ENCODE data around the gene FARS2. TPM values are rescaled to one million over a fixed set of nuclear protein-coding genes. Genes with fewer than 3 reads are reported as not detected.

FARS2 gene
- polyA plus RNA-seq, 3 donors, result 12.2 to 21.6 (median 17.7) TPM

DNA sequence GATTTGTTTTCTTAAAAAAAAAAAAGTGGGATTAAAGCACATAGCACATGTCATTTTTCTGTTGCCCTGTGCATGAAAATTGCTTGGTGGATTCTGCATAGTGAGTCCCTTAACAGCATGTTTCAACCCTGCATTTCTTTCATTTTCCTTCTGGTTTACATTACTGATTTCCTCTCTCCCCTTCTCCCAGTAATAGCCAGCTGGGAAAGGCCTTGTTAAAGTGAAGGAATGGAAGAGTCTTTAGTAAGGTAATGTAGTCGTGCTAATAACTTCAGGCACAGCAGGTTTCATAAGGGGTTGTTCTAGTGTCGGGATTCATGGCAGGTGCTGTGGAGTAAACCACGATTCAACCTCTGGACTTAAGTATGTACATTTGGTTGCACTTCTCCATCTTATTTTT is 202.4 kb downstream of the FARS2 start:
- no peak overlapping the region for H3K4me3 ChIP-seq (replicated peaks in 1 of 3; ENCODE audit: low read depth in 2 of 3, low read length in 3 of 3)
- H4K20me1 ChIP-seq (ENCODE audit: insufficient read depth, low read length), result no peaks in the 10 kb centered on the region
- WGBS (ENCODE audit: insufficient coverage), result no CpG with 5 or more reads among the region's 3 CpGs
- no peak overlapping the region for H3K4me3 Mint-ChIP-seq
- H2AFZ ChIP-seq (ENCODE audit: insufficient read depth, low read depth, low read length, poor library complexity, severe bottlenecking), result no peak overlapping the region
- no peaks in the 10 kb centered on the region for H3K27me3 Mint-ChIP-seq (ENCODE audit: low read depth in 3 of 3)
- TF ChIP-seq, protein P1, sequence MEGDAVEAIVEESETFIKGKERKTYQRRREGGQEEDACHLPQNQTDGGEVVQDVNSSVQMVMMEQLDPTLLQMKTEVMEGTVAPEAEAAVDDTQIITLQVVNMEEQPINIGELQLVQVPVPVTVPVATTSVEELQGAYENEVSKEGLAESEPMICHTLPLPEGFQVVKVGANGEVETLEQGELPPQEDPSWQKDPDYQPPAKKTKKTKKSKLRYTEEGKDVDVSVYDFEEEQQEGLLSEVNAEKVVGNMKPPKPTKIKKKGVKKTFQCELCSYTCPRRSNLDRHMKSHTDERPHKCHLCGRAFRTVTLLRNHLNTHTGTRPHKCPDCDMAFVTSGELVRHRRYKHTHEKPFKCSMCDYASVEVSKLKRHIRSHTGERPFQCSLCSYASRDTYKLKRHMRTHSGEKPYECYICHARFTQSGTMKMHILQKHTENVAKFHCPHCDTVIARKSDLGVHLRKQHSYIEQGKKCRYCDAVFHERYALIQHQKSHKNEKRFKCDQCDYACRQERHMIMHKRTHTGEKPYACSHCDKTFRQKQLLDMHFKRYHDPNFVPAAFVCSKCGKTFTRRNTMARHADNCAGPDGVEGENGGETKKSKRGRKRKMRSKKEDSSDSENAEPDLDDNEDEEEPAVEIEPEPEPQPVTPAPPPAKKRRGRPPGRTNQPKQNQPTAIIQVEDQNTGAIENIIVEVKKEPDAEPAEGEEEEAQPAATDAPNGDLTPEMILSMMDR (IDR thresholded peaks at IDR 0.05), result no peak
- DNase-seq, result no peak
- peaks cover 0 to 3% (median 0%) of the 10 kb centered on the region in 7 donors for H3K9me3 Mint-ChIP-seq
- H3K27me3 ChIP-seq (ENCODE audit: control insufficient read depth in 2 of 2, insufficient read depth in 2 of 2, low read length in 2 of 2), result no peaks in the 10 kb centered on the region
- H3K79me2 ChIP-seq (ENCODE audit: insufficient read depth, low read length), result no peaks in the 10 kb centered on the region
- H3K4me2 ChIP-seq (replicated peaks; ENCODE audit: extremely low read depth, low read length, poor library complexity, severe bottlenecking), result no peak overlapping the region
- peaks cover 0 to 3% of the 10 kb centered on the region in 2 donors for H3K36me3 Mint-ChIP-seq
- no peaks in the 10 kb centered on the region for H3K36me3 ChIP-seq (replicated peaks in 1 of 2; ENCODE audit: control insufficient read depth in 1 of 2, insufficient read depth in 2 of 2, low read length in 2 of 2)
- no peak overlapping the region for H3K27ac Mint-ChIP-seq
- H3K4me1 Mint-ChIP-seq, result peaks cover 3% of the 10 kb centered on the region
- H3K27ac ChIP-seq (ENCODE audit: low read depth in 1 of 2, low read length in 2 of 2), result no peak overlapping the region
- no peaks in the 10 kb centered on the region for H3K4me1 ChIP-seq (ENCODE audit: control insufficient read depth in 1 of 2, insufficient read depth in 2 of 2, low read length in 2 of 2)
- H3K9me3 ChIP-seq (replicated peaks in 1 of 2; ENCODE audit: control insufficient read depth in 1 of 2, insufficient read depth in 1 of 2, low read length in 2 of 2), result no peaks in the 10 kb centered on the region
- no peak overlapping the region for H3K9ac ChIP-seq (ENCODE audit: insufficient read depth, low read length, poor library complexity, severe bottlenecking)
- intact Hi-C loops (cut with micrococcal nuclease), result loop anchor here in 1 of 2 donors (10.0 kb wide), 1 partner anchor 1081 kb away; no protein-coding TSS in a partner anchor

DNA sequence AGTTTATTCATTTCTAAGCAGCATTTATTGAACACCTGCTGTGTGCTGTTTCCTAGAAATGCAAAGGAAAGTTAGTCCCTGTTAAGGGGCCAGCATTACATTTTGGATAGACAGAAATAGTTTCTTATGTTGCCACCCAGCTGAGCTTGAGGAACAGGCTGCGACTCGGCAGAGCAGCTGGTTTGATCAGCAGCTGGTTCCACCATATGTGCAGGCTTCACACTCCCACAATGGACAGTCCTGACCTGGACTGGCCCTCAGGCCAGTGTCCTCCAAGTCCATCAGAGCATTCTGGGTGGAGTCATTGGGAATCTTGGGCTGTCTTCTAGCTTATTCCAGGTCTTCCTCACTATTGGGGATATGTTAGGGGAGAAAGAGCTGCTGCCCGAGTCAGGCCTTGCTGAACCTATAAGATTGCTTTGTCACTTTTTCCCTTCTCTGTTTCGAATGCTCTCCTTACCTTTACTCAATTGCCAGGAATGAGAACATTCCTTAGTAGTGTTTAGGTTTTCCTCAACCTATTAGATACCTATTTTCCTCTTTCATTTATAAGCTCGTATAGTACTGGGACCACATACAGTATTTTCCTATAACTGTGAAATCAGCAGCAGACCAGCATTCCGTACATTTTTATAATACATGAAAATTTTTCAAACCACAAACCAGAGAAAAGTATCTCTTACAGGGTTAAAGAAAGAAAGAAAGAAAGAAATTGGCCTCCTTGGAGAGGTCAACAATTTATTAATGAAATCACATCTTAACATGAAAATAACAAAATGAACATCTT is 203.0 kb downstream of the FARS2 start:
- Mint-ChIP-seq H3K36me3 (peaks cover 0 to 3% of the 10 kb centered on the region in 2 donors), H3K27me3 (ENCODE audit: low read depth in 3 of 3) (no peaks in the 10 kb centered on the region), H3K9me3 (peaks cover 0 to 3% (median 0%) of the 10 kb centered on the region in 7 donors), H3K4me3 (no peak overlapping the region), H3K4me1 (peaks cover 3% of the 10 kb centered on the region), H3K27ac (no peak overlapping the region)
- Histone ChIP-seq H3K9ac (ENCODE audit: insufficient read depth, low read length, poor library complexity, severe bottlenecking) (no peak overlapping the region), H4K20me1 (ENCODE audit: insufficient read depth, low read length) (no peaks in the 10 kb centered on the region), H3K9me3 (replicated peaks in 1 of 2; ENCODE audit: control insufficient read depth in 1 of 2, insufficient read depth in 1 of 2, low read length in 2 of 2) (no peaks in the 10 kb centered on the region), H3K4me2 (replicated peaks; ENCODE audit: extremely low read depth, low read length, poor library complexity, severe bottlenecking) (no peak overlapping the region), H3K4me1 (ENCODE audit: control insufficient read depth in 1 of 2, insufficient read depth in 2 of 2, low read length in 2 of 2) (no peaks in the 10 kb centered on the region), H3K4me3 (replicated peaks in 1 of 3; ENCODE audit: low read depth in 2 of 3, low read length in 3 of 3) (no peak overlapping the region), H3K27me3 (ENCODE audit: control insufficient read depth in 2 of 2, insufficient read depth in 2 of 2, low read length in 2 of 2) (no peaks in the 10 kb centered on the region), H3K27ac (ENCODE audit: low read depth in 1 of 2, low read length in 2 of 2) (no peak overlapping the region), H3K79me2 (ENCODE audit: insufficient read depth, low read length) (no peaks in the 10 kb centered on the region), H3K36me3 (replicated peaks in 1 of 2; ENCODE audit: control insufficient read depth in 1 of 2, insufficient read depth in 2 of 2, low read length in 2 of 2) (no peaks in the 10 kb centered on the region), H2AFZ (ENCODE audit: insufficient read depth, low read depth, low read length, poor library complexity, severe bottlenecking) (no peak overlapping the region)
- TF ChIP-seq, protein P1 (IDR thresholded peaks at IDR 0.05), result no peak
- intact Hi-C loops (cut with micrococcal nuclease), result loop anchor here in 1 of 2 donors (10.0 kb wide), 1 partner anchor 1081 kb away; no protein-coding TSS in a partner anchor
- no peak for DNase-seq
- 93% methylated on average over 3 of the region's 6 CpGs for WGBS (ENCODE audit: insufficient coverage)

All from CD14-positive monocyte (primary cell).